Ovary (tissue), 3 donors: ENCODE data around the gene STARD5.

Experiments used
- CTCF ChIP-seq, 3 donors: fragments of 450-650 bp in 2 of 3; fragments of 200-600 bp in 1 of 3; IDR thresholded peaks; one replicate each; pipeline versions ENCODE4 v1.5.1 to v1.8.0; 2016 to 2022; ENCODE audit warnings: antibody characterized with exemption in 3 of 3, mild to moderate bottlenecking in 1 of 3
- POLR2A ChIP-seq: fragments of 450-650 bp; IDR thresholded peaks from one replicate; pipeline ENCODE4 v1.6.1; 2017; ENCODE audit warnings: antibody characterized with exemption, mild to moderate bottlenecking, moderate library complexity
- donor health status: DM: no; HTN: no; CAD: no.

DNA sequence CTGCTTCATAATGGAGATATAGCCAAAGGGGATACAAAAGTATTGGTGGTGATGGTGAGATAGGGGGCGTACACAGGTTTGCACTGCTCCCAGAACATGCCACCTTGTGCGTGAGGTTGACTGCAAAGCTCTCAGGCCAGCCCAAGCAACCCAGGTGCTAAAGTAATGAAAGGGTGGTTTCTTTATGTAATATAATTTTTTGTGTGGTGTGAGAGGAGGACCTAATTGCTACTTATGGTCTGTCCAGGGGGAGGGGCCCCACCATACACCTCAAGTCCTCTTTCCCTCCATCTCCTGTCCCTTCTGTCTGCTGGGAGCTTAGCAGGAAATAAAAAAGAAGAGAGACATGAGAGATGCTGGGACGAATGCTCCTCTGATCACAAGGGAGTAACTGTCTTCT lies 53.8 kb downstream of the STARD5 start:
- TF ChIP-seq CTCF (IDR thresholded peaks at IDR 0.05) = no peak
- no peak for TF ChIP-seq POLR2A
